OCI-LY7 (cell line): Measurements from ENCODE around the gene FSHR. TPM values are rescaled to one million over a fixed set of nuclear protein-coding genes. Genes with fewer than 3 reads are reported as not detected.

Experiments used
- BruUV-seq: library from RNA; stranded (reverse); fragments of 400-500 nt; replicated peaks from 2 replicates; lab custom pipeline; 2021; lab: Mats Ljungman, UMichigan
- CTCF ChIA-PET: fragments of 300-600 bp; sonication (Branson Sonifier 250); formaldehyde crosslinking; loops from one replicate; lab custom pipeline; 2022; ENCODE audit warnings: antibody characterized with exemption; ENCODE audit not compliant: unreplicated experiment; lab: Charles Lee
- POLR2A ChIA-PET: fragments of 300-600 bp; sonication (Branson Sonifier 250); formaldehyde crosslinking; loops from one replicate; lab custom pipeline; 2022; ENCODE audit warnings: antibody characterized with exemption; lab: Charles Lee
- DNase-seq: peaks from one replicate; pipeline ENCODE4 v3.0.0-alpha.2; 2015; ENCODE audit warnings: low spot score
- H2AFZ ChIP-seq: fragments of 200-600 bp; sonication (generic), shearing (Covaris generic); 2 replicates; pipeline ENCODE4 v1.6.1; 2014; ENCODE audit warnings: mild to moderate bottlenecking, antibody characterized with exemption, low read length, moderate library complexity
- H3K27ac ChIP-seq: fragments of 200-600 bp; sonication (generic); 2 replicates; pipeline ENCODE4 v1.5.1; 2014; ENCODE audit warnings: mixed run types, low read depth, mild to moderate bottlenecking, moderate library complexity, low read length, inconsistent platforms; ENCODE audit not compliant: poor library complexity, severe bottlenecking
- H3K36me3 ChIP-seq: fragments of 200-600 bp; sonication (generic); 2 replicates; pipeline ENCODE4 v1.6.1; 2014; ENCODE audit warnings: mild to moderate bottlenecking, antibody characterized with exemption, low read length, moderate library complexity, mixed read lengths; ENCODE audit not compliant: insufficient read depth
- H3K4me1 ChIP-seq: fragments of 200-600 bp; sonication (generic); 2 replicates; pipeline ENCODE4 v1.5.1; 2014; ENCODE audit warnings: mild to moderate bottlenecking, low read length; ENCODE audit not compliant: insufficient read depth, poor library complexity, severe bottlenecking
- H3K4me2 ChIP-seq: fragments of 200-600 bp; sonication (generic); 2 replicates; pipeline ENCODE4 v1.6.1; 2014; ENCODE audit warnings: mild to moderate bottlenecking, low read length
- H3K4me3 ChIP-seq: fragments of 200-600 bp; sonication (generic); 2 replicates; pipeline ENCODE4 v1.5.1; 2014; ENCODE audit warnings: mild to moderate bottlenecking, low read depth, low read length; ENCODE audit not compliant: poor library complexity, severe bottlenecking
- H3K79me2 ChIP-seq: fragments of 200-600 bp; sonication (generic); 2 replicates; pipeline ENCODE4 v1.6.1; 2016; ENCODE audit warnings: low read depth, mild to moderate bottlenecking, low read length, moderate library complexity, mixed read lengths; ENCODE audit not compliant: insufficient read depth
- H3K9me2 ChIP-seq: fragments of 200-600 bp; sonication (generic); 2 replicates; pipeline ENCODE4 v1.6.1; 2016; ENCODE audit warnings: mild to moderate bottlenecking, low read length, mixed read lengths; ENCODE audit not compliant: insufficient read depth
- H3K9me3 ChIP-seq: fragments of 200-600 bp; sonication (generic); 2 replicates; pipeline ENCODE4 v1.6.1; 2014; ENCODE audit warnings: mild to moderate bottlenecking, mixed run types, low read length, mixed read lengths
- H4K20me1 ChIP-seq: fragments of 200-600 bp; sonication (generic); 2 replicates; pipeline ENCODE4 v1.6.1; 2014; ENCODE audit warnings: mild to moderate bottlenecking, antibody characterized with exemption, low read length, moderate library complexity, mixed read lengths; ENCODE audit not compliant: insufficient read depth
- EZH2phosphoT487 ChIP-seq: fragments of 200-600 bp; sonication (generic); IDR thresholded peaks from 2 replicates; pipeline ENCODE4 v1.6.1; 2018; ENCODE audit warnings: low read depth, borderline replicate concordance, mild to moderate bottlenecking, mixed run types, antibody characterized with exemption, low read length, moderate library complexity, mixed read lengths
- intact Hi-C: fragments of 100-400 bp; cut with micrococcal nuclease; formaldehyde crosslinking; loops from one replicate; pipeline ENCODE4 v1.10.0; 2022; ENCODE audit not compliant: unreplicated experiment
- total RNA-seq, 2 experiments: library from RNA; depleted of rRNA in 1 of 2; stranded (reverse); fragments of >200 nt in 1 of 2; shearing (Covaris generic) in 1 of 2; gene quantifications; 2 replicates each; pipeline ENCODE4 v1.2.3, GENCODE V29; 2014 to 2022
- TF ChIP-seq, protein P1 (sequence below): fragments of 200-600 bp; sonication (generic); conservative IDR thresholded peaks from 2 replicates; pipeline ENCODE4 v1.5.1; 2014; ENCODE audit warnings: mild to moderate bottlenecking, antibody characterized with exemption, low read length, moderate library complexity, mixed read lengths

FSHR gene
- total RNA-seq, 2 experiments from 2014 or later: not detected

DNA sequence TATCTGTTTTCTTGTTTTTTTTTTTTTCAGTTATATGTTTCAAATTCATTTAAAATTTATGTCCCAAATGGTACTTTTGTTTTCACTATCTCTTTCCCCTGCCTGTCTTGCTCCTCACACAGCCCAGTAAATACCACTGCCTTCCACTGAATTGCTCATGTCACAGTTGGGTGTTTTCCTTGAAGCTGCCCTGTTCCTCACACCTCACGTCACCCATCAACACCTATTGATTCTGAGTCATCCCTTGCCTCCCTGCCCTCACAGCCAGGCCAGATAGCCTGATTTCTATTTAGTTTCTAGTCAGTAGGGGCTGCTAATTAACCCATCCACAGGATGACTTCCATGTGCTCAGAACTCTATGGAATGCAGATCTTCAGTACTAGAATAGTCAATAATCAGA, 25.3 kb downstream of the FSHR start:
- POLR2A ChIA-PET: no interaction called here

DNA sequence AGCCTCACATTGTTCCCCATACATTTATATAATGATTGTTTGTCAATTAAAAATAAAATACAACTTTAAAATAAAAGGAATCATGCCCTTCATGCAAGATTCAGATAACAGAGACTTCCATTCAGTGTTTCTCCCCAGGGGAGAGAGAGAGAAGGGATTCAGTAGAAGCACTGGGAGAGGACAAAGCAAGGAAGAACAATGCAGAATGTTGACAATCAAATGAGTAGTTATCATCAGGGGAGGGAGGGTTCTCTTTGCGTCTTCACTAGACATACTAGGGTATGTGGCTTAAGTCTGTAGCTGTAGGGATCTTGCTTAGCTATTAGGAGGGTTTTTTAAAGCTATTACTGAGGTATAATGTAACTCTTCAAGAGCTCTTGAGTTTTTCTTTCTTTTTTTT, 30.7 kb downstream of the FSHR start:
- Histone ChIP-seq H3K9me3 (no peaks in the 10 kb centered on the region), H3K9me2 (no peaks in the 10 kb centered on the region), H4K20me1 (no peaks in the 10 kb centered on the region), H3K27ac (no peak overlapping the region), H3K36me3 (no peaks in the 10 kb centered on the region), H3K4me1 (no peaks in the 10 kb centered on the region), H3K4me2 (no peak overlapping the region), H3K79me2 (no peaks in the 10 kb centered on the region), H2AFZ (no peak overlapping the region), H3K4me3 (no peak overlapping the region)
- ChIA-PET POLR2A (interaction anchor here (0.8 kb wide), 1 partner anchor 24 kb away, joined by 3 read pairs; no protein-coding TSS in a partner anchor), CTCF (interaction anchor here (1.0 to 1.3 kb wide), 2 partner anchors 33 to 48 kb away, joined by 3 read pairs; no protein-coding TSS in a partner anchor)
- intact Hi-C loops: no loop called here
- BruUV-seq: no TSS peak
- no peak for DNase-seq
- TF ChIP-seq EZH2phosphoT487: no peak
- TF ChIP-seq, protein P1, sequence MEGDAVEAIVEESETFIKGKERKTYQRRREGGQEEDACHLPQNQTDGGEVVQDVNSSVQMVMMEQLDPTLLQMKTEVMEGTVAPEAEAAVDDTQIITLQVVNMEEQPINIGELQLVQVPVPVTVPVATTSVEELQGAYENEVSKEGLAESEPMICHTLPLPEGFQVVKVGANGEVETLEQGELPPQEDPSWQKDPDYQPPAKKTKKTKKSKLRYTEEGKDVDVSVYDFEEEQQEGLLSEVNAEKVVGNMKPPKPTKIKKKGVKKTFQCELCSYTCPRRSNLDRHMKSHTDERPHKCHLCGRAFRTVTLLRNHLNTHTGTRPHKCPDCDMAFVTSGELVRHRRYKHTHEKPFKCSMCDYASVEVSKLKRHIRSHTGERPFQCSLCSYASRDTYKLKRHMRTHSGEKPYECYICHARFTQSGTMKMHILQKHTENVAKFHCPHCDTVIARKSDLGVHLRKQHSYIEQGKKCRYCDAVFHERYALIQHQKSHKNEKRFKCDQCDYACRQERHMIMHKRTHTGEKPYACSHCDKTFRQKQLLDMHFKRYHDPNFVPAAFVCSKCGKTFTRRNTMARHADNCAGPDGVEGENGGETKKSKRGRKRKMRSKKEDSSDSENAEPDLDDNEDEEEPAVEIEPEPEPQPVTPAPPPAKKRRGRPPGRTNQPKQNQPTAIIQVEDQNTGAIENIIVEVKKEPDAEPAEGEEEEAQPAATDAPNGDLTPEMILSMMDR: no peak

More for the DNA sequence above, 25.3 kb downstream of the FSHR start:
- CTCF ChIA-PET: no interaction called here
- no peaks in the 10 kb centered on the region for H3K79me2 ChIP-seq
- no peaks in the 10 kb centered on the region for H3K4me1 ChIP-seq
- H3K4me3 ChIP-seq: no peak overlapping the region
- H3K27ac ChIP-seq: no peak overlapping the region
- no peaks in the 10 kb centered on the region for H3K36me3 ChIP-seq
- H3K9me3 ChIP-seq: no peaks in the 10 kb centered on the region
- no peak for DNase-seq
- BruUV-seq: no TSS peak
- intact Hi-C loops: no loop called here
- H3K9me2 ChIP-seq: no peaks in the 10 kb centered on the region
- TF ChIP-seq EZH2phosphoT487: no peak
- H3K4me2 ChIP-seq: no peak overlapping the region
- H2AFZ ChIP-seq: no peak overlapping the region
- no peaks in the 10 kb centered on the region for H4K20me1 ChIP-seq

DNA sequence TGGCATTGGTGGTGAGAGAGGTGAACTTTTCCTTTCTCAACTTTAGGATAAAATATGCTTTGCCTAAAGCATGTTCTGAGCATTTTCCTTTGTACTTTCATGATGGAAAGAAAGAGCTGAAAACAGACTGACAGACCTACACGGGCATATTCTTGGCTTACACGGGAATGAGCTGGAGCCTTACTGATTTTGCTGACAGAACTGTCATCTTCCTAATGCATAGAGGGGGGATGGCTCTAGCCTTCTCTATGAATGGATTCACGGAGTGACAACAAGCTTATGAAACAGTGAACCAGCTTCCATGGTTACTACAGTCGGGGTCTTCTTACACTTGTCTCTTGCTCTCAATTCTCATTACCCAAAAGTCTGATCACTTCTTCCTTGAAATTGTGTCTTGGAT, 32.2 kb downstream of the FSHR start:
- no peak overlapping the region for H2AFZ ChIP-seq
- H3K27ac ChIP-seq: no peak overlapping the region
- TF ChIP-seq EZH2phosphoT487: no peak
- TF ChIP-seq, protein P1: no peak
- BruUV-seq: no TSS peak
- ChIA-PET CTCF (interaction anchor here (1.3 kb wide), 1 partner anchor 31 kb away, joined by 3 read pairs; no protein-coding TSS in a partner anchor), POLR2A (no interaction called here)
- H4K20me1 ChIP-seq: no peaks in the 10 kb centered on the region
- intact Hi-C loops: no loop called here
- no peak overlapping the region for H3K4me2 ChIP-seq
- H3K9me3 ChIP-seq: no peaks in the 10 kb centered on the region
- no peaks in the 10 kb centered on the region for H3K4me1 ChIP-seq
- H3K79me2 ChIP-seq: no peaks in the 10 kb centered on the region
- no peaks in the 10 kb centered on the region for H3K9me2 ChIP-seq
- H3K36me3 ChIP-seq: no peaks in the 10 kb centered on the region
- no peak for DNase-seq
- no peak overlapping the region for H3K4me3 ChIP-seq
